ENCODE measurements around the gene LRRC75B. TPM values are rescaled to one million over a fixed set of nuclear protein-coding genes. Genes with fewer than 3 reads are reported as not detected.

The LRRC75B gene
- total RNA-seq, 6 experiments from 2014 or later: 11.8 to 28.0 (median 21.5) TPM

GRCh38 chr22:24578355-24579257 lies 14.3 kb downstream of the LRRC75B start:
- WGBS (ENCODE audit: insufficient coverage, low coverage, low lambda C conversion rate, missing lambda C conversion rate): 49% methylated on average over 8 of the region's 8 CpGs
- peaks cover 0 to 36% (median 8%) of the 10 kb centered on the region in 4 donors for H3K4me1 ChIP-seq
- TF ChIP-seq POLR2A (IDR thresholded peaks at IDR 0.05) (no peak), CTCF (IDR thresholded peaks at IDR 0.05) (no peak)
- DNase-seq: no peak
- peak; percentile 59 to 81 (median 73) for ATAC-seq
- no peaks in the 10 kb centered on the region for H3K27me3 ChIP-seq
- H3K36me3 ChIP-seq: peaks cover 0 to 7% (median 3%) of the 10 kb centered on the region in 4 donors
- peak overlapping the region in 2 of 3 donors; percentile 27 to 34 for H3K27ac ChIP-seq
- no peaks in the 10 kb centered on the region for H3K9me3 ChIP-seq
- no peak overlapping the region for H3K4me3 ChIP-seq
- intact Hi-C loops (cut with DNase I): no loop called here

- Histone ChIP-seq H3K4me1 (peaks cover 0 to 48% (median 13%) of the 10 kb centered on the region in 4 donors), H3K36me3 (peaks cover 0 to 13% (median 5%) of the 10 kb centered on the region in 4 donors), H3K9me3 (no peaks in the 10 kb centered on the region), H3K27ac (peak overlapping the region in 2 of 3 donors; percentile 31 to 56), H3K4me3 (no peak overlapping the region), H3K27me3 (no peaks in the 10 kb centered on the region)
- ATAC-seq: peak; percentile 5 to 77 (median 64)
- DNase-seq: no peak
- intact Hi-C loops (cut with DNase I): no loop called here
- 20% methylated on average over 1 of the region's 1 CpG for WGBS (ENCODE audit: insufficient coverage, low coverage, low lambda C conversion rate, missing lambda C conversion rate)
- TF ChIP-seq CTCF (IDR thresholded peaks at IDR 0.05) (no peak), POLR2A (IDR thresholded peaks at IDR 0.05) (no peak)
These were observed 16.1 kb downstream of the LRRC75B start for GRCh38 chr22:24576778-24577177.

GRCh38 chr22:24571266-24571665 lies 21.6 kb downstream of the LRRC75B start:
- 42% methylated on average over 7 of the region's 7 CpGs for WGBS (ENCODE audit: insufficient coverage, low coverage, low lambda C conversion rate, missing lambda C conversion rate)
- Histone ChIP-seq H3K4me1 (peaks cover 0 to 41% (median 14%) of the 10 kb centered on the region in 4 donors), H3K27ac (peak overlapping the region in 2 of 3 donors; percentile 59 to 69), H3K9me3 (no peaks in the 10 kb centered on the region), H3K4me3 (no peak overlapping the region), H3K27me3 (no peaks in the 10 kb centered on the region), H3K36me3 (peaks cover 0 to 39% (median 14%) of the 10 kb centered on the region in 4 donors)
- TF ChIP-seq POLR2A (IDR thresholded peaks at IDR 0.05): no peak
- no peak for TF ChIP-seq CTCF (IDR thresholded peaks at IDR 0.05)
- DNase-seq (no peak), ATAC-seq (peak in 3 of 4 donors; percentile 6 to 15 (median 9))
- intact Hi-C loops (cut with DNase I): no loop called here

GRCh38 chr22:24567668-24568067 lies 25.2 kb downstream of the LRRC75B start:
- TF ChIP-seq CTCF (IDR thresholded peaks at IDR 0.05) (no peak), POLR2A (IDR thresholded peaks at IDR 0.05) (no peak)
- H3K36me3 ChIP-seq: peaks cover 0 to 26% (median 10%) of the 10 kb centered on the region in 4 donors
- peak in 2 of 4 donors; percentile 7 to 37 for ATAC-seq

More at GRCh38 chr22:24567668-24568067, 25.2 kb downstream of the LRRC75B start:
- no peak overlapping the region for H3K27ac ChIP-seq
- peaks cover 0 to 68% (median 27%) of the 10 kb centered on the region in 4 donors for H3K4me1 ChIP-seq
- 32% methylated on average over 7 of the region's 10 CpGs for WGBS (ENCODE audit: insufficient coverage, low coverage, low lambda C conversion rate, missing lambda C conversion rate)
- DNase-seq: no peak
- no peak overlapping the region for H3K4me3 ChIP-seq
- no peaks in the 10 kb centered on the region for H3K9me3 ChIP-seq
- no peaks in the 10 kb centered on the region for H3K27me3 ChIP-seq
- intact Hi-C loops (cut with DNase I): no loop called here
